Sigmoid colon (tissue), 4 donors: ENCODE measurements around the gene CD24.

ENCODE experiments used
- CTCF ChIP-seq, 4 experiments: fragments of 450-650 bp in 3 of 4; fragments of 200-600 bp in 1 of 4; IDR thresholded peaks; one replicate each; pipeline ENCODE4 v1.5.1; 2016 to 2019; ENCODE audit warnings: antibody characterized with exemption in 4 of 4, mild to moderate bottlenecking in 3 of 4, moderate library complexity in 2 of 4
- EP300 ChIP-seq, 4 donors: sonication (generic); formaldehyde crosslinking; IDR thresholded peaks; one replicate each; pipeline ENCODE4 v1.6.1; 2017; ENCODE audit warnings: antibody characterized with exemption in 4 of 4
- POLR2A ChIP-seq, 2 donors: fragments of 450-650 bp; IDR thresholded peaks; one replicate each; pipeline ENCODE4 v1.6.1; 2016; ENCODE audit warnings: antibody characterized with exemption in 2 of 2, mild to moderate bottlenecking in 2 of 2, moderate library complexity in 2 of 2

GRCh38 chr6:106980926-106981325 lies 6.4 kb upstream of the CD24 start:
- TF ChIP-seq POLR2A (IDR thresholded peaks at IDR 0.05), result no peak
- TF ChIP-seq CTCF (IDR thresholded peaks at IDR 0.05), result no peak
- TF ChIP-seq EP300 (IDR thresholded peaks at IDR 0.05), result no peak
